ENCODE measurements around the gene ANO9. TPM values are rescaled to one million over a fixed set of nuclear protein-coding genes. Genes with fewer than 3 reads are reported as not detected.

The ANO9 gene, protein sequence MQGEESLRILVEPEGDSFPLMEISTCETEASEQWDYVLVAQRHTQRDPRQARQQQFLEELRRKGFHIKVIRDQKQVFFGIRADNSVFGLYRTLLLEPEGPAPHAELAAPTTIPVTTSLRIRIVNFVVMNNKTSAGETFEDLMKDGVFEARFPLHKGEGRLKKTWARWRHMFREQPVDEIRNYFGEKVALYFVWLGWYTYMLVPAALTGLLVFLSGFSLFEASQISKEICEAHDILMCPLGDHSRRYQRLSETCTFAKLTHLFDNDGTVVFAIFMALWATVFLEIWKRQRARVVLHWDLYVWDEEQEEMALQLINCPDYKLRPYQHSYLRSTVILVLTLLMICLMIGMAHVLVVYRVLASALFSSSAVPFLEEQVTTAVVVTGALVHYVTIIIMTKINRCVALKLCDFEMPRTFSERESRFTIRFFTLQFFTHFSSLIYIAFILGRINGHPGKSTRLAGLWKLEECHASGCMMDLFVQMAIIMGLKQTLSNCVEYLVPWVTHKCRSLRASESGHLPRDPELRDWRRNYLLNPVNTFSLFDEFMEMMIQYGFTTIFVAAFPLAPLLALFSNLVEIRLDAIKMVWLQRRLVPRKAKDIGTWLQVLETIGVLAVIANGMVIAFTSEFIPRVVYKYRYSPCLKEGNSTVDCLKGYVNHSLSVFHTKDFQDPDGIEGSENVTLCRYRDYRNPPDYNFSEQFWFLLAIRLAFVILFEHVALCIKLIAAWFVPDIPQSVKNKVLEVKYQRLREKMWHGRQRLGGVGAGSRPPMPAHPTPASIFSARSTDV
- 10 to 100 TPM in 2 of 12 donors, 1 to 10 TPM in 2, under 1 TPM in 7, not detected in 1; 0.08 to 14.1 (median 0.31) TPM for polyA plus RNA-seq (ENCODE audit: insufficient read length in 12 of 12)
- long read RNA-seq, donor 1, partial matches to known transcripts, result 0 of 4 reads
- long read RNA-seq, donor 1, other reads (novel, unspliced or antisense), result 0 of 4 reads
- long read RNA-seq, donor 2, result 0 reads
- long read RNA-seq, donor 3, result 0 reads
- long read RNA-seq, donor 4, result 0 reads
- long read RNA-seq, donor 5, result 0 reads
- long read RNA-seq, donor 6, result 0 reads
- long read RNA-seq, donor 7, result 0 reads
- long read RNA-seq, donor 8, partial matches to known transcripts, result 0 of 1 reads
- long read RNA-seq, donor 8, other reads (novel, unspliced or antisense), result 0 of 1 reads
- long read RNA-seq, donor 9, result 0 reads
- long read RNA-seq, donor 10, partial matches to known transcripts, result 5 of 5 reads
- long read RNA-seq, donor 10, other reads (novel, unspliced or antisense), result 0 of 5 reads
- long read RNA-seq, donor 11, result 0 reads

DNA sequence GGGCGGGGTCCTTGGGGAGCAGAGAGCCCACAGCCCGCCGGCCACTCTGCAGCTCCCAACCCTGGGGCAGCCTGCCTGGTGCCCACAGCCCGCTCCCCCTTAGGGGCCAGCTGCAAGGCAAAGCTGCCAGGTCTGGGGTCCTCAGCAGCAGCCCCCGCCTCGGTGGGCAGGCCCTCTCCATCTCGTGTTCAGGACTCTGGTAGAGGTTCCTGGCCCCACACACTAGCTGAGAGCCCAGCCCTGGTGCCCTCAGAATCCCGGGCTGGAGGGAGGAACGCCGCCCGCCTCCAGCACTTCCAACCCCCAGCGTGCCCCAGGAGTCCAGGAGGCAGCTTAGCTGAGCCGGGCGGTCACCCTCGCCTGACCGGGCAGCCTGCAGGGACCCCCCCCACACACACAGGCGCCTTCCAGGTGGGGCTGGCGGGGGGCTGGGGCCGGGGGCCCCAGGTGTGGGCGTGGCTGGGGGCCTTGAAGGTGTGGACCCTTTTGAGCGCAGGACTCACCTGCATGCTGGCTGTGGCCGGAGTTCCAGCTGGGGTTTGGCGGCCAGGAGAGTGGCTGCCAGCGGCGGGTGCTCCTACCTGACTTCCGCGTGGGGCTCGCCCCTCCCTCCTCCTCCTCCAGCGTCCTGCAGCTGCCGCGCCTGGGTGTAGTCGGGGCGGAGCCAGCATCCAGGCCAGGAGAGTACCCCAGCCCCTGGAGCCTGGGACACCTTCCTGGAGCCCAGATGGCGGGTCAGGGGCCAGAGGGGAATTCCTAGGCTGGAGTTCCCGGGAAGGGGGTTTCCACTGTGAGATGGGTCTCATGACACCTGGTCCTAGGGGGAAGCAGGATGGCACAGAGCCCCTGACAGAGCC lies at the start of gene ANO9:
Gene ANO9, minus strand, starts transcription at position 594 of the 857 bp plus-strand sequence. Its CDS starts 85 bp downstream, at position 509.
- DNase-seq, result no peak

DNA sequence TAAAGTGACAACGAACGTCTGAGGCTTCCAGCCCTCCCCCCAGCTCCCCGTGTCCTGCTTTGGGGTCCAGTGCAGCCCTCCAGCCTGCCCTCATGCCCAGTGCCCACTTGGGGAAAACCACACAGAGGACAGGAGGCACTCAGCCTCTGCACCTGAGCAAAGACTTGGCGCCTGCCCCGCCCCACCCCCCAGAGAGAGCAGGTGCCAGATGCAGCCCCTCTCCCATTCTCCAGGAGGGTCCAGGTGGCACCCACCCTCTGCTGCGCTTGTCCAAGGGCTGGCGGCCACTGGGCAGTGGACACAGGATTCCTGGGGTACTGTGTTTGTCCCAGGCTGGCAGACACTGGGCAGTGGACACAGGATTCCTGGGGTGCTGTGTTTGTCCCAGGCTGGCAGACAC lies 49.5 kb upstream of the ANO9 start:
- no peak for DNase-seq

DNA sequence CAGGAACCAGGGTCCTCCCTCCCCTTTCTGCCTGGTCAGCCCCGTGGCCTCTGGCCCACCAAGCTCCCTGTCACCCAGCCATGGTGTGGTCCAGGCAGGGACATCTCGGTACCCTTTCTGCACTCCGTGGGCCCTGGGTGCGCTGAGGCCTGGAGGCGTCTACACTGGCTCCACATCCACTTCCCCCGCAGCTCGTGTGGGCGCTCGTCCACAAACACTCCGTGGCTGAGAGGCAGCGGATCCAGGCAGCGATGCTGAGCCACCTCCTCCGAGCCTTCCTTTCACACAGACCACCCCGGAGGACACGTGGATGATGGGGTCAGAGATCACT lies 49.1 kb upstream of the ANO9 start:
- DNase-seq, result no peak

DNA sequence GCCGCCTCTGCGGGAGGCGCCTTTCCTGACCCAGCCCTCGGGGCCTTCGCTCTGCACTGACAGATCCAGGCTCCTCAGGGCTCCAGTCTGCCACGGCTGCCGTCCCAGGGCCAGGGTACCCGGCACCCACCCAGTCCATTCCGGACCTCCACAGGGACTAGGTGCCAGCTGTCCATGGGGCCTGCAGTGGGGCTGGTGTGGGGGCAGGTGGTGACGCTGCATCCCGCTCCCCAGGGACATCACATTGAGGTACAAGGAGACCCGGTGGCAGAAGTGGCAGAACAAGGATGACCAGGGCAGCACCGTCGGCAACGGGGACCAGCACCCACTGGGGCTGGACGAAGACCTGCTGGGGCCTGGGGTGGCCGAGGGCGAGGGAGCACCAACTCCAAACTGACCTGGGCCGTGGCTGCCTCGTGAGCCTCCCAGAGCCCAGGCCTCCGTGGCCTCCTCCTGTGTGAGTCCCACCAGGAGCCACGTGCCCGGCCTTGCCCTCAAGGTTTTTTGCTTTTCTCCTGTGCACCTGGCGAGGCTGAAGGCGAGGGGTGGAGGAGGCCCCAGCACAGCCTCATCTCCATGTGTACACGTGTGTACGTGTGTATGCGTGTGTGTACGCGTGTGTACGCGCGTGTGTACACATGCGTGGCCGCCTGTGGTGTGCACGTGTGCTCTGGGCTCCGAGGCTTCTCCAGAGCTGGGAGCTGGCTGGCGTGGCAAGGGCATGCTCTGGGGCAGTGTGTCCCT lies 48.5 kb upstream of the ANO9 start:
- DNase-seq, result no peak

DNA sequence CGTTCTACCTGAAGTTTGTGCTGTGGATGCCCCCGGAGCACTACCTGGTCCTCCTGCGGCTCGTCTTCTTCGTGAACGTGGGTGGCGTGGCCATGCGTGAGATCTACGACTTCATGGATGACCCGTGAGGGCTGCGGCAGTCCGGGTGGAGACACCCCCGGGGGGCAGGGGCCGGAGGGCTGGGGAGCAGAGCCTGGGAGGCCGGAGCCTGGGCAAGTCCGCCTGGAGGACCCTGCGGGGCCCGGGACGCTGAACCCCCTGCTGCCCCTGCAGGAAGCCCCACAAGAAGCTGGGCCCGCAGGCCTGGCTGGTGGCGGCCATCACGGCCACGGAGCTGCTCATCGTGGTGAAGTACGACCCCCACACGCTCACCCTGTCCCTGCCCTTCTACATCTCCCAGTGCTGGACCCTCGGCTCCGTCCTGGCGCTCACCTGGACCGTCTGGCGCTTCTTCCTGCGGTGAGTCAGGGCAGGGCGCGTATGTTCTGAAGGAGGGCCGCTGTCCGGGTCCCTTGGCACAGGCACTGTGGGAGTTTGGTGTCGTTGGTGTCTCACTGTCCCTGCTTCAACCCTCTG lies 47.9 kb upstream of the ANO9 start:
- no peak for DNase-seq

DNA sequence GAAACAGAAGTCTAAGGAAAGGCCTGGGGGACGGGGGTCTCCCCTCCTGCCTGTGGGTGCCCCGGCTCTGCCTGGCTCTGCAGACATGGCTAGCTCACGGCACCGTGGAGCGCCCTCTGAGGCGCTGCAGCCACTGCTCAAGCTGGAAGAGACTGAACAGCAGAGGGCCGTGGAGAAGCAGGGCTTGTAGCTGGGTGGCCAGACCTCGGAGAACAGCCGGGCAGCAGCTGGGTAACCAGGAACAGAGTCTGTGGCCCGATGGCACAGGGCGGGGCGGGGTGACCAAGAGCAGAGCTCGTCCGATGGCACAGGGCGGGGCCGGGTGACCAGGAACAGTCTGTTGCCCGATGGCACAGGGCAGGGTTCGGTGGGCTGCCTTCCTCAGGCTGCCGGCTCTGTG lies 47.2 kb upstream of the ANO9 start:
- DNase-seq, result no peak

DNA sequence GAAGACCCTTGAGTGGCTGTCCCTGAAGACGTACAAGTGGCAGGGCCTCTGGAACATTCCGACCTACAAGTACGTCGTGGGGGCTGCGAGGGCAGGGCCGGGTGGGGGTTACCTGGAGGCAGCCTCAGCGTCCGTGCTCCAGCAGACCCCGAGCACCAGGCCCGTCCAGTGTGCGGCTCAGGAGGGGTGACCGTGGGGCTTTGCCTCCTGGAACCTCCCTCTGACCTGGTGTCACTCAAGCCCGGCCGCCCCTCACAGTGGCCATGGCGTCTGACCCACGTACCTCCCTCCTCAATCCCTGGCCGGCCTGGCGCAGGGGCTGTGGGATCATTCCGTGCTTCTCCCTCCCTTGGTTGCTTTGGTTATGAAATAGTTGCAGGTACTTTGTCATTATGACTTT lies 46.8 kb upstream of the ANO9 start:
- no peak for DNase-seq

DNA sequence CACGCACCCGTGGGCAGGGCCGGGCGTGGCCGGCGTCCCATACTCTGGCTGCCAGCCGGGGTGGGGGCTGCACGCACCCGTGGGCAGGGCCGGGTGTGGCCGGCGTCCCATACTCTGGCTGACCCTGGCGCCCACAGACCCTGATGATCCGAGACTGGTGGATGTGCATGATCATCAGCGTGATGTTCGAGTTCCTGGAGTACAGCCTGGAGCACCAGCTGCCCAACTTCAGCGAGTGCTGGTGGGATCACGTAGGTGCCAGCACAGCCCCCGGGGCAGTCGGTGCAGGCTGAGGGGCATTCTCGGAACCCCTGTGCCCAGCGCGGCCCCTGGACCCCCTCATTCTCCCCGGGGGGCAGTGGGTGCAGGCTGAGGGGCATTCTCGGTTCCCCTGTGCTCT lies 46.3 kb upstream of the ANO9 start:
- no peak for DNase-seq

DNA sequence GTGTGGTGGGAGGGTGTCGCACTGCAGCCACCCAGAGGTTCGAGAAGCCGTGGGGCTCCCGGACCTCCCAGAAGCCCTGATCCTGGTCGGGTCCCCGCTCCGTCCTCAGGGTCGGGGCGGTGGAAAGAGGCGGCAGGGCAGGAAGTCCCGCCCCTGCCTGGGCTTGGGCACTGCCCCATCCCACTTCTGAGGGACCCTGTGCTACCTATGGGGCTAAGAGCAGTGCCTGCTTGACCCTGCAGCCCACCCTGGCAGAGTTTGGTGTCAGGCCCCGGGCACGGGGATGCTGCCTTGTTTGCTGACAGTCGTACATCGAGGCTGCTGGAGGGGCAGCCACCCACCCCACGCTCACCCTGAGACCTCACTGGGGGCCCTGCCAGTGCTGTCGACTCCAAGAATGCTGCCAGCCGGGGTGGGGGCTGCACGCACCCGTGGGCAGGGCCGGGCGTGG lies 45.8 kb upstream of the ANO9 start:
- no peak for DNase-seq

DNA sequence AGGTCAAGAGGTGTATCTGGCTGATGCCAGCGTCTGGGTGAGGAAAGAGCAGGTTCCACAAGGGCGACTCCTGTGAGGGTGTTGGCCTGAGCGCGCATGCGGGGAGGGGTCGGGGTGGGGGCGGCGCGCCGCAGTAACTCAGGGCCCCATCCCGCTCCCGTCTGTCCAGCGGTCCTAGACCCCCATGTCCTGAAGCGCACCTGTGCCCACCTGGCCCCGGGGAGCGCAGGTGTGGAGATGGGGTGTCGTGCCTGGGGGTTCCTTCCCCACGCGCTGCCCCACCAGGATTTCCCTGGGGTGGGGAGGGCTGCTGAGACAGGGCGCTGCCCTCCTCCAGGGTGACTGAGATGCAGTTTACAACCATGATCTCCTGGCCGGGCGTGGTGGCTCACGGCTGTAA lies 44.4 kb upstream of the ANO9 start:
- no peak for DNase-seq

DNA sequence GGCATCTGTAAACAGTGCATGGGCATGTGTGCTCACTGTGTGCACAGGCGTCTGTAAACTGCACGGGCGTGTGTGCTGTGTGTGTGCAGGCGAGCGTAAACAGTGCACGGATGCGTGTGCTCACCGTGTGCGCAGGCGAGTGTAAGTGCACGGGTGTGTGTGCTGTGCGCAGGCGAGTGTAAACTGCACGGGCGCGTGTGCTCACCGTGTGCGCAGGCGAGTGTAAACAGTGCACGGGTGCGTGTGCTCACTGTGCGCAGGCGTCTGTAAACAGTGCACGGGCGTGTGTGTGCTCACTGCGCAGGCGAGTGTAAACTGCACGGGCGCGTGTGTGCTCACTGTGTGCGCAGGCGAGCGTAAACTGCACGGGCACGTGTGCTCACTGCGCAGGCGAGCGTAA lies 42.8 kb upstream of the ANO9 start:
- no peak for DNase-seq

DNA sequence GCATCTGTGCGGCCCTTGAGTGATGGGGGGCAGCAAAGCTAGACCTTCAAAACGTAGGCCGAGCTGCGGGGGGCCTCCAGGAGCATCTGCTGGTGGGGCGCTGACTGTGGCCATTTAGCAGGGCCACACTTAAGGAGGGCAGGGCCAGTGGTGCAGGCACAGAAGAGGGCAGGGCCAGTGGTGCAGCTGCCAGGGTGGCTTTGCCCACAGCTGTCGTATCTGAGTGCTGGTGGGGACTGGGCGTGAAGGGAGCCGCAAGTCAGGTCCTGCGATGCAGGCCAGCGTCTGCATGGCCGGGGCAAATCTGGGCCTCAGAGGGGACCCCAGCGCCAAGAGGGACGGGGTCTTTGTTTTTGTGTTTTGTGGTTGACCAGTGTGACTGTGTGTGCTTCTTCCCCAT lies 37.5 kb upstream of the ANO9 start:
- no peak for DNase-seq

DNA sequence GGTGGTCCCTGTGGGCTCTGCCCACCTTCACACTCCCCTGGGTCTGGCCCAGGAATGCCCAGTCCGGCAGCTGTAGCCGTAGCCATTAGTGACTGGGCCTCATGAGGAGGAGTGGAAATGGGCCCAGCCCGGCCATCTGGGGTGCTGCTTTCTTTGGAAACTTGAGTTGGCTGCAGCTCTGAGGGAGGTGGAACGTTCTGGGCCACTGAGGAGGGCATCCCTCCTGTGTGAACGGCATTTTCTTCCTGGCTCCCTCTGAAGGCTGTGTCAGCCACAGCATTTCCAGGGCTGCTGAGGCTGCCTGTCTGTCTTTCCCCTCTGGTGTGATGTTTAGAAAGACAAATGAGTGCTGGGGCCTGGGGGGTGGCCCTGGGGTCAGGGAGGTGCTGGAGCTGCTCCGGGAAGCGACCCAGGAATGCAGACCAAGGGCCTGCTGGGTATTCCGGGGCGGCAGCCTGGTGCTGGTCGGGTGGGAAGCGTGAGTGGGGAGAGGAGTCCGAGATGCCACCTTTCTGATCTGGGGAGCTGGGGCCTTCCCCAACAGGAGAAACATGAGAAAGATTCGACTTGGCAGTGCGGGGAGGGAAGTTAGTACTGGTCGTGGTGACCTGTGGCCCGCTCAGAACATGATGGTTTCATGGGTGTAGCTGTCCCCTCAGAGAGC lies 35.4 kb upstream of the ANO9 start:
- DNase-seq, result no peak

DNA sequence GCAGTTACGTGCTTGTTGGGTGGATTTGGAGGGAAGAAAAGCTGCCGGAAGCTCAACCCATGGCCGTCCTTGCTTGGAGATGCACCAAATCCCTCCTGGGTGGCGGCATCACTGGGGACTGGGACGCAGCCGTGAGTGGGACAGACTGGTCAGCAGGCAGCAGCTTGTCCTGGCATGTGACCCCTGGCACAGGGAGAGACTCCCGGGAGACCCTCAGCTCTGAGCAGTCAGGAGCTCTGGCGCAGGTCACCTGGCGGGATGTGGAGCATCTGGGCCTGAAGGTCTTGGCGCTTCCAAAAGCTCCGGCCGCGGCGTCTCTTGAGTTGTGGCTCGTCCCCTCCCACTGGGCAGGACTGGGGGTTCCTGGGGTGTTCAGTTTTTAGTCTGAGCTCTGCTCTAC lies 34.6 kb upstream of the ANO9 start:
- DNase-seq, result no peak

DNA sequence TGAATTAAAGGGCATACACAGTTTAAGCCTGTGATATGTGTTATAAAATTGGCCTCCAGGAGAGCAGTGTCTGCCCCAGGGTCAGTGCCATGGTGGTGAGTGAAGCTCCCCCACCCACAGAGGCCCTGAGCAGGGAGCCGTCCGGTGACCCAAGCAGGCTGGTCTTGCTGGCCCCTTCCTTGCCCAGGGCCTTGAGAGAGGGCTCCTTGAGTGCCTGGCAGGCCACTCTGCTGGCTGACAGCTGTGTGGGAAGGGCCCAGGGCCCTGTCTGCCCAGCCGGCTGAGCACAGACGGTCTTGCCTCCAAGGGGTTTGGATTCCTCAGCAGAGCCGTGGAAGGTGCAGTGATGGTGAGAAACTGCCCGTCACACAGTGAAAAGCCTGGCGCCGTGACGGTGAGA lies 34.1 kb upstream of the ANO9 start:
- no peak for DNase-seq

DNA sequence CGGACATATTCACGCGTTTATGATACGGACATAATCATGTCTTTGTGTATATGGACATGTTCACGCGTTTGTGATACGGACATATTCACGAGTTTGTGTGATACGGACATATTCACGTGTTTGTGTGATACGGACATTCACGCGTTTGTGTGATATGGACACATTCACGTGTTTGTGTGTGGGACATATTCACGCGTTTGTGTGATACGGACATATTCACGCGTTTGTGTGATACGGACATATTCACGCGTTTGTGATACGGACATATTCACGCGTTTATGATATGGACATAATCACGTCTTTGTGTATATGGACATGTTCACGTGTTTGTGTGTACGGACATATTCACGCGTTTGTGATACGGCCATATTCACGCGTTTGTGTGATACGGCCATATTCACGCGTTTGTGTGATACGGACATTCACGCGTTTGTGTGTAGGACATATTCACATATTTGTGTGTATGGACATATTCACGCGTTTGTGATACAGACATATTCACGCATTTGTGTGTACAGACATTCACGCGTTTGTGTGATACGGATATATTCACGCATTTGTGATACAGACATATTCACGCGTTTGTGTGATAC lies 33.2 kb upstream of the ANO9 start:
- no peak for DNase-seq

DNA sequence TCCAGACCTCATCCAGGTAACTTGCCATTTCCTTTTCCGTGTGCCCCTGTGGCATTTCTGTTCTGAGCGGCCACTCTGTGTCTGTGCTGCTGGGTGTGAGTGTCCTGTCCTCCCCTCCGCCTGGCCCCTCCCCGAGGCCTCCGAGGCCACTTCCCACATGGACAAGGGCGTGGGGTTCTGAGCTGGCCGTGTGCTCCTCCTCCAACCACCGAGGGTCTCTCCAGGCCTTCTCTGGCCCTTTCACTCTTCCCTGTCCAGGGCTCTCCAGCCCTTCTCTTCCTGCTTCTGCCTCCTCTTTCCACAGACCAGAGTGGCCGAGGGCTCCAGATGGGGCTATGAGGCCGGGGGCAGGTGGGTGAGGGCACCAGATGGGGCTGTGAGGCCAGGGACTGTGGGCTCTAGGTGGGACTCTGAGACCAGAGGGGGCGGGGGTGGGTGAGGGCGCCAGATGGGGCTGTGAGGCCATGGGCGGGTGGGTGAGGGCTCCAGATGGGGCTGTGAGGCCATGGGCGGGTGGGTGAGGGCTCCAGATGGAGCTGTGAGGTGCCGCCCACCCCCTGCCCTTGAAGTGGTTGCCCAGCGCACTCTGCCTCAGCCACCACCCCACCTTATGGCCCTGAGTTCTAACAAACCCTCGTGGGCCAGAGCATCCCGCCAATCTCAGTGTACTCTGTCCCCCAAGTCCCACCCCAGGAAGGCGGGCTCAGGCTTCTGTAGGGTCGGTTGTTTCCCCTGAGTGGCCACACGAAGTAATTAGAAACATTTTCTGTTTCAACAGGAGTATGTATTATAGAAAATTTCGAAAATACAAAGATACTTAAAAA lies 32.4 kb upstream of the ANO9 start:
- DNase-seq, result no peak

DNA sequence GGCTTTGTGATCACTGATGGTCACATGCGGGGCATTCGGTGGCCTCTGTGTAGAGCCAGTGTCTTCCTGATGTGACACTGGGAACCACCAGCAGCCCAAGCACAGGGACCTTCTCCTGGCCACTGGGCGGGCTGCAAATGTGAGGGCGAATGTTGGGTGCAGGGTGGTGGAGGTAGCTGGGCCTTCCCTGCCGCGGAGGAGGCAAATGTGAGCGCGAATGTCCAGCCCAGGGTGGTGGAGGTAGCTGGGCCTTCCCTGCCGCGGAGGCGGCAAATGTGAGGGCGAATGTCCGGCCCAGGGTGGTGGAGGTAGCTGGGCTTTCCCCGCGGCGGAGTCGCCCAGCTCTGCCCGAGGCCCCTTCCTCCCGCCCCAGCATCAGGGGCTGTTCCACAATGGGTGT lies 31.6 kb upstream of the ANO9 start:
- DNase-seq, result no peak

All from muscle of arm (tissue), 14 donors.